HCT116 (cell line): ENCODE measurements around the gene RFX8. TPM values are rescaled to one million over a fixed set of nuclear protein-coding genes. Genes with fewer than 3 reads are reported as not detected.

Experiments
- ATAC-seq: fragments of 200-7000 bp; cut with Tn5 transposase; 2 replicates; pipeline ENCODE4 v1.9.1; 2020; ENCODE audit warnings: mild to moderate bottlenecking, moderate library complexity
- BruUV-seq: library from RNA; stranded (reverse); fragments of 400-500 nt; replicated peaks from 2 replicates; lab custom pipeline; 2021; lab: Mats Ljungman, UMichigan
- CTCF ChIA-PET: fragments of 300-600 bp; sonication (Branson Sonifier 250); formaldehyde crosslinking; loops from one replicate; lab custom pipeline; 2021; ENCODE audit warnings: antibody characterized with exemption; lab: Charles Lee
- POLR2A ChIA-PET: fragments of 300-600, 350-600 bp; sonication (Branson Sonifier 250); formaldehyde crosslinking; loops from one replicate; lab custom pipeline; 2021; ENCODE audit warnings: antibody characterized with exemption; lab: Charles Lee
- RAD21 ChIA-PET, 2 experiments: fragments of 300-600 bp; sonication (Branson Sonifier 250); formaldehyde crosslinking; loops; one replicate each; lab custom pipeline; 2023; ENCODE audit warnings: low total read pairs in 2 of 2; ENCODE audit not compliant: uncharacterized antibody in 2 of 2, unreplicated experiment in 2 of 2, low non-redundant PET in 1 of 2; lab: Charles Lee
- DNase-seq: peaks from one replicate; pipeline ENCODE4 v3.0.0-alpha.2; 2010; ENCODE audit warnings: low read depth, low spot score
- H2AFZ ChIP-seq: fragments of 200-600 bp; shearing (Covaris generic), sonication (generic); 2 replicates; pipeline ENCODE4 v1.6.1; 2017; ENCODE audit warnings: low read depth, mixed run types, mixed read lengths, antibody characterized with exemption, low read length; ENCODE audit not compliant: poor library complexity, severe bottlenecking
- H3K27ac ChIP-seq: 2 replicates; pipeline ENCODE4 v1.5.1; 2012; ENCODE audit warnings: low read depth, low read length
- H3K27me3 ChIP-seq: fragments of 200-600 bp; sonication (generic); 2 replicates; pipeline ENCODE4 v1.6.1; 2016; ENCODE audit warnings: mixed run types, low read length, mixed read lengths; ENCODE audit not compliant: insufficient read depth
- H3K36me3 ChIP-seq, 2 experiments: fragments of 200-500 bp in 1 of 2; fragments of 200-600 bp in 1 of 2; sonication (Bioruptor generic) in 1 of 2; sonication (generic) in 1 of 2; 2 replicates each; pipeline versions ENCODE4 v1.5.1 to v1.6.1; 2014 to 2016; ENCODE audit warnings: low read length in 2 of 2, inconsistent platforms in 1 of 2, mixed read lengths in 1 of 2, mixed run types in 1 of 2; ENCODE audit not compliant: insufficient read depth in 2 of 2, control insufficient read depth in 1 of 2
- H3K4me1 ChIP-seq, 2 experiments: fragments of 200-600 bp in 1 of 2; sonication (generic) in 1 of 2; 2 replicates each; pipeline versions ENCODE4 v1.5.1 to v1.6.1; 2012 to 2017; ENCODE audit warnings: low read length in 2 of 2, inconsistent platforms in 1 of 2, mild to moderate bottlenecking in 1 of 2, mixed read lengths in 1 of 2, mixed run types in 1 of 2, moderate library complexity in 1 of 2; ENCODE audit not compliant: insufficient read depth in 2 of 2, control insufficient read depth in 1 of 2
- H3K4me2 ChIP-seq: fragments of 200-600 bp; sonication (generic); 2 replicates; pipeline ENCODE4 v1.6.1; 2017; ENCODE audit warnings: mixed run types, low read length, mixed read lengths
- H3K4me3 ChIP-seq, 2 experiments: fragments of 200-600 bp in 1 of 2; sonication (generic) in 1 of 2; replicated peaks in 1 of 2; 2 replicates each; pipeline ENCODE4 v1.5.1; 2011 to 2016; ENCODE audit warnings: low read length in 2 of 2, control low read depth in 1 of 2, low read depth in 1 of 2, mild to moderate bottlenecking in 1 of 2, mixed read lengths in 1 of 2, mixed run types in 1 of 2
- H3K79me2 ChIP-seq: fragments of 200-600 bp; sonication (generic); 2 replicates; pipeline ENCODE4 v1.6.1; 2017; ENCODE audit warnings: mild to moderate bottlenecking, mixed run types, low read length, moderate library complexity, mixed read lengths; ENCODE audit not compliant: insufficient read depth
- H3K9ac ChIP-seq: fragments of 200-600 bp; sonication (generic); 2 replicates; pipeline ENCODE4 v1.6.1; 2016; ENCODE audit warnings: low read length, mixed read lengths
- H3K9me2 ChIP-seq: fragments of 200-600 bp; sonication (generic), shearing (Covaris generic); 2 replicates; pipeline ENCODE4 v1.6.1; 2017; ENCODE audit warnings: mixed run types, mild to moderate bottlenecking, moderate library complexity; ENCODE audit not compliant: insufficient read depth
- H3K9me3 ChIP-seq, 2 experiments: fragments of 200-500 bp in 1 of 2; fragments of 200-600 bp in 1 of 2; sonication (Bioruptor generic) in 1 of 2; sonication (generic) in 1 of 2; 2 replicates each; pipeline ENCODE4 v1.6.1; 2014 to 2017; ENCODE audit warnings: low read length in 2 of 2, mixed read lengths in 2 of 2, inconsistent platforms in 1 of 2, low read depth in 1 of 2, mild to moderate bottlenecking in 1 of 2, mixed run types in 1 of 2, moderate library complexity in 1 of 2; ENCODE audit not compliant: control insufficient read depth in 1 of 2, insufficient read depth in 1 of 2
- H4K20me1 ChIP-seq: fragments of 200-600 bp; sonication (generic), shearing (Covaris generic); 2 replicates; pipeline ENCODE4 v1.6.1; 2017; ENCODE audit warnings: mixed run types, mild to moderate bottlenecking, moderate library complexity; ENCODE audit not compliant: insufficient read depth
- CBX3 ChIP-seq: IDR thresholded peaks from 2 replicates; pipeline ENCODE4 v1.6.1; 2012; ENCODE audit warnings: low read depth
- CEBPB ChIP-seq: IDR thresholded peaks from 2 replicates; pipeline ENCODE4 v1.6.1; 2012; ENCODE audit warnings: low read depth
- EGR1 ChIP-seq: IDR thresholded peaks from 2 replicates; pipeline ENCODE4 v1.6.1; 2012; ENCODE audit warnings: low read depth
- ELF1 ChIP-seq: IDR thresholded peaks from 2 replicates; pipeline ENCODE4 v1.6.1; 2012; ENCODE audit warnings: low read depth, borderline replicate concordance
- EZH2 ChIP-seq: fragments of 200-600 bp; sonication (generic); IDR thresholded peaks from 2 replicates; pipeline ENCODE4 v1.6.1; 2017; ENCODE audit warnings: antibody characterized with exemption, mixed run types
- EZH2phosphoT487 ChIP-seq: fragments of 200-600 bp; IDR thresholded peaks from 2 replicates; pipeline ENCODE4 v1.6.1; 2018; ENCODE audit warnings: antibody characterized with exemption, borderline replicate concordance
- FOSL1 ChIP-seq: IDR thresholded peaks from 2 replicates; pipeline ENCODE4 v1.6.1; 2012; ENCODE audit warnings: low read depth
- POLR2A ChIP-seq: IDR thresholded peaks from 2 replicates; pipeline ENCODE4 v1.7.0; 2011; ENCODE audit warnings: borderline replicate concordance; ENCODE audit not compliant: insufficient read depth, insufficient read length; ENCODE audit errors: extremely low read depth
- POLR2AphosphoS5 ChIP-seq: IDR thresholded peaks from 2 replicates; pipeline ENCODE4 v1.6.1; 2011; ENCODE audit warnings: mild to moderate bottlenecking, low read depth, low read length, moderate library complexity
- RAD21 ChIP-seq: IDR thresholded peaks from 2 replicates; pipeline ENCODE4 v1.6.1; 2012; ENCODE audit warnings: low read depth, mild to moderate bottlenecking
- SIN3A ChIP-seq: IDR thresholded peaks from 2 replicates; pipeline ENCODE4 v1.6.1; 2012; ENCODE audit warnings: low read depth
- SP1 ChIP-seq: IDR thresholded peaks from 2 replicates; pipeline ENCODE4 v1.6.1; 2012; ENCODE audit warnings: low read depth
- SRF ChIP-seq: IDR thresholded peaks from 2 replicates; pipeline ENCODE4 v1.6.1; 2012; ENCODE audit warnings: low read depth
- TCF7L2 ChIP-seq: IDR thresholded peaks from 2 replicates; pipeline ENCODE4 v1.7.0; 2011; ENCODE audit warnings: borderline replicate concordance, inconsistent platforms; ENCODE audit not compliant: insufficient read depth, insufficient read length; ENCODE audit errors: extremely low read depth
- YY1 ChIP-seq: IDR thresholded peaks from 2 replicates; pipeline ENCODE4 v1.6.1; 2011; ENCODE audit warnings: low read length, low read depth, moderate library complexity, mild to moderate bottlenecking; ENCODE audit not compliant: insufficient replicate concordance; ENCODE audit errors: extremely low read depth
- ZFX ChIP-seq: fragments of 450-650 bp; IDR thresholded peaks from 2 replicates; pipeline ENCODE4 v1.6.1; 2017
- ZNF274 ChIP-seq: fragments of 200-500 bp; sonication (Bioruptor generic); IDR thresholded peaks from 2 replicates; pipeline ENCODE4 v1.6.1; 2014; ENCODE audit warnings: mild to moderate bottlenecking, low read depth, low read length, inconsistent platforms
- intact Hi-C: fragments of 100-400 bp; cut with micrococcal nuclease; formaldehyde crosslinking; loops from 2 replicates; pipeline ENCODE4 v1.10.0; 2022
- total RNA-seq: library from RNA; stranded (reverse); gene quantifications from one replicate; pipeline ENCODE4 v1.2.1, GENCODE V29; 2021; ENCODE audit not compliant: unreplicated experiment
- TF ChIP-seq, protein P1 (sequence below), 3 experiments: fragments of 200-600 bp in 1 of 3; sonication (generic) in 1 of 3; IDR thresholded peaks in 2 of 3; conservative IDR thresholded peaks in 1 of 3; 2 replicates each; pipeline ENCODE4 v1.5.1; 2012 to 2017; ENCODE audit warnings: low read depth in 2 of 3, low read length in 2 of 3, antibody characterized with exemption in 1 of 3, borderline replicate concordance in 1 of 3, control low read depth in 1 of 3, mild to moderate bottlenecking in 1 of 3, mixed read lengths in 1 of 3, mixed run types in 1 of 3, moderate library complexity in 1 of 3; ENCODE audit not compliant: insufficient read depth in 1 of 3
- TF ChIP-seq, protein P2 (sequence below): IDR thresholded peaks from 2 replicates; pipeline ENCODE4 v1.6.1; 2012; ENCODE audit warnings: low read depth
- TF ChIP-seq, protein P3 (sequence below): IDR thresholded peaks from 2 replicates; pipeline ENCODE4 v1.6.1; 2012

Gene RFX8
- total RNA-seq, 1 experiment from 2014 or later: not detected

DNA sequence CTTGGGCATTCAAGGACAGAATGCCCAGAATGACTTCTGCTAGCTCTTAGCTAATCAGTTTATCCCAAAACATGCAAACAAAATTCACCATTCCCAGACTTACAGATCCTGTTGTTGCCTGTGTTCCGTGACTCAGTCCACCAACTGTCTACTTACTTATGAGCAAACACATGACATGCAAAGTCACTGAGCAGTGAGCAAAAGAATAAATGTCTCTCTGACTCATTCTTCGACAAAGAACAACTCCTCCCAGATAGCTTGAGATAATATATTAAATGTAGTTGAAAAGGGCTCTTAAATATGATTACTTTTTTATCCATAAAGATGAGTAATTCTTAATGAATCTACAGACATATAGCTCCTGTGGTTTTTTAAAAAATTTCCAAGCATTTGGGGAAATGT, 78.6 kb downstream of the RFX8 start:
- Histone ChIP-seq H3K4me3 (no peak overlapping the region), H3K79me2 (no peaks in the 10 kb centered on the region), H3K9me2 (no peaks in the 10 kb centered on the region), H3K36me3 (no peaks in the 10 kb centered on the region), H3K27me3 (no peaks in the 10 kb centered on the region), H3K4me1 (peaks cover 0 to 6% of the 10 kb centered on the region in 2 experiments; a peak in 1 of 4 replicates), H3K4me2 (no peak overlapping the region), H3K9me3 (no peaks in the 10 kb centered on the region), H3K27ac (no peak overlapping the region), H4K20me1 (no peaks in the 10 kb centered on the region), H2AFZ (no peak overlapping the region), H3K9ac (no peak overlapping the region)
- ChIA-PET CTCF (interaction anchor here (0.7 kb wide), 1 partner anchor 9 kb away, joined by 3 read pairs; the partner anchor contains the start of gene CREG2), RAD21 (no interaction called here), POLR2A (no interaction called here)
- intact Hi-C loops: no loop called here
- no peak for ATAC-seq
- TF ChIP-seq, protein P1, sequence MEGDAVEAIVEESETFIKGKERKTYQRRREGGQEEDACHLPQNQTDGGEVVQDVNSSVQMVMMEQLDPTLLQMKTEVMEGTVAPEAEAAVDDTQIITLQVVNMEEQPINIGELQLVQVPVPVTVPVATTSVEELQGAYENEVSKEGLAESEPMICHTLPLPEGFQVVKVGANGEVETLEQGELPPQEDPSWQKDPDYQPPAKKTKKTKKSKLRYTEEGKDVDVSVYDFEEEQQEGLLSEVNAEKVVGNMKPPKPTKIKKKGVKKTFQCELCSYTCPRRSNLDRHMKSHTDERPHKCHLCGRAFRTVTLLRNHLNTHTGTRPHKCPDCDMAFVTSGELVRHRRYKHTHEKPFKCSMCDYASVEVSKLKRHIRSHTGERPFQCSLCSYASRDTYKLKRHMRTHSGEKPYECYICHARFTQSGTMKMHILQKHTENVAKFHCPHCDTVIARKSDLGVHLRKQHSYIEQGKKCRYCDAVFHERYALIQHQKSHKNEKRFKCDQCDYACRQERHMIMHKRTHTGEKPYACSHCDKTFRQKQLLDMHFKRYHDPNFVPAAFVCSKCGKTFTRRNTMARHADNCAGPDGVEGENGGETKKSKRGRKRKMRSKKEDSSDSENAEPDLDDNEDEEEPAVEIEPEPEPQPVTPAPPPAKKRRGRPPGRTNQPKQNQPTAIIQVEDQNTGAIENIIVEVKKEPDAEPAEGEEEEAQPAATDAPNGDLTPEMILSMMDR (IDR thresholded peaks at IDR 0.05 in 2 of 3, conservative IDR thresholded peaks at IDR 0.05 in 1 of 3; ENCODE audit: borderline replicate concordance in 1 of 3, insufficient read depth in 1 of 3, low read depth in 2 of 3, low read length in 2 of 3): no peak
- TF ChIP-seq SIN3A: no peak
- no peak for TF ChIP-seq ELF1
- no peak for TF ChIP-seq EZH2phosphoT487
- TF ChIP-seq TCF7L2: no peak
- no peak for TF ChIP-seq SP1
- no peak for TF ChIP-seq FOSL1
- no peak for TF ChIP-seq ZFX
- no peak for TF ChIP-seq ZNF274
- no peak for TF ChIP-seq CBX3
- TF ChIP-seq EZH2: no peak
- TF ChIP-seq, protein P2, sequence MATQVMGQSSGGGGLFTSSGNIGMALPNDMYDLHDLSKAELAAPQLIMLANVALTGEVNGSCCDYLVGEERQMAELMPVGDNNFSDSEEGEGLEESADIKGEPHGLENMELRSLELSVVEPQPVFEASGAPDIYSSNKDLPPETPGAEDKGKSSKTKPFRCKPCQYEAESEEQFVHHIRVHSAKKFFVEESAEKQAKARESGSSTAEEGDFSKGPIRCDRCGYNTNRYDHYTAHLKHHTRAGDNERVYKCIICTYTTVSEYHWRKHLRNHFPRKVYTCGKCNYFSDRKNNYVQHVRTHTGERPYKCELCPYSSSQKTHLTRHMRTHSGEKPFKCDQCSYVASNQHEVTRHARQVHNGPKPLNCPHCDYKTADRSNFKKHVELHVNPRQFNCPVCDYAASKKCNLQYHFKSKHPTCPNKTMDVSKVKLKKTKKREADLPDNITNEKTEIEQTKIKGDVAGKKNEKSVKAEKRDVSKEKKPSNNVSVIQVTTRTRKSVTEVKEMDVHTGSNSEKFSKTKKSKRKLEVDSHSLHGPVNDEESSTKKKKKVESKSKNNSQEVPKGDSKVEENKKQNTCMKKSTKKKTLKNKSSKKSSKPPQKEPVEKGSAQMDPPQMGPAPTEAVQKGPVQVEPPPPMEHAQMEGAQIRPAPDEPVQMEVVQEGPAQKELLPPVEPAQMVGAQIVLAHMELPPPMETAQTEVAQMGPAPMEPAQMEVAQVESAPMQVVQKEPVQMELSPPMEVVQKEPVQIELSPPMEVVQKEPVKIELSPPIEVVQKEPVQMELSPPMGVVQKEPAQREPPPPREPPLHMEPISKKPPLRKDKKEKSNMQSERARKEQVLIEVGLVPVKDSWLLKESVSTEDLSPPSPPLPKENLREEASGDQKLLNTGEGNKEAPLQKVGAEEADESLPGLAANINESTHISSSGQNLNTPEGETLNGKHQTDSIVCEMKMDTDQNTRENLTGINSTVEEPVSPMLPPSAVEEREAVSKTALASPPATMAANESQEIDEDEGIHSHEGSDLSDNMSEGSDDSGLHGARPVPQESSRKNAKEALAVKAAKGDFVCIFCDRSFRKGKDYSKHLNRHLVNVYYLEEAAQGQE: no peak
- TF ChIP-seq SRF: no peak
- TF ChIP-seq EGR1: no peak
- TF ChIP-seq RAD21: no peak
- TF ChIP-seq, protein P3, sequence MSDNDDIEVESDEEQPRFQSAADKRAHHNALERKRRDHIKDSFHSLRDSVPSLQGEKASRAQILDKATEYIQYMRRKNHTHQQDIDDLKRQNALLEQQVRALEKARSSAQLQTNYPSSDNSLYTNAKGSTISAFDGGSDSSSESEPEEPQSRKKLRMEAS: no peak
- no peak for TF ChIP-seq POLR2AphosphoS5
- TF ChIP-seq YY1: no peak
- no peak for TF ChIP-seq POLR2A
- TF ChIP-seq CEBPB: no peak
- no TSS peak for BruUV-seq
- no peak for DNase-seq
